Uterus (tissue), 2 donors: ENCODE data around the gene EIF4ENIF1.

Experiments
- POLR2A ChIP-seq, 2 donors: fragments of 450-650 bp; IDR thresholded peaks; one replicate each; pipeline ENCODE4 v1.6.1; 2016; ENCODE audit warnings: antibody characterized with exemption in 2 of 2, mild to moderate bottlenecking in 1 of 2, moderate library complexity in 1 of 2
- TF ChIP-seq, protein P1 (sequence below), 4 experiments: fragments of 200-600 bp in 2 of 4; fragments of 450-650 bp in 2 of 4; sonication (generic) in 2 of 4; IDR thresholded peaks; one replicate each; pipeline ENCODE4 v1.5.1; 2016 to 2019; ENCODE audit warnings: antibody characterized with exemption in 4 of 4, mild to moderate bottlenecking in 2 of 4, moderate library complexity in 1 of 4

DNA sequence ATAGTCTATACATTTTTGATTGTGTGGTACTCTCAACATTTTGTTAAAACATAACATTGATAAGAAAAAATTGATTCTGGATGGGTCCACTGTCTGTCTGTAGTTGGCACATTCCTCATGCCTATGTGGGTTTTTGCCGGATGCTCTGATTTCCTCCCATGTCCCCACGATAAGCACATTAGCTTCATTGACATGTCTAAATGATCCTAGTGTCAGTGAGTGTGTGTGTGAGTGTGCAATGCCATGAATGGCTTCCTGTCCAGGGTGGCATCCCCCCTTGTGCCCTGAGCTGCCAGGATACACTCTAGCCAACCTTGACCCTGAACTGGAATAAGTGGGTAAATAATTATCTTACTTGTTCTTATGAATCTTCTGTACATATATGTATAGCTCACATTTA is 12.1 kb upstream of the EIF4ENIF1 start:
- TF ChIP-seq, protein P1, sequence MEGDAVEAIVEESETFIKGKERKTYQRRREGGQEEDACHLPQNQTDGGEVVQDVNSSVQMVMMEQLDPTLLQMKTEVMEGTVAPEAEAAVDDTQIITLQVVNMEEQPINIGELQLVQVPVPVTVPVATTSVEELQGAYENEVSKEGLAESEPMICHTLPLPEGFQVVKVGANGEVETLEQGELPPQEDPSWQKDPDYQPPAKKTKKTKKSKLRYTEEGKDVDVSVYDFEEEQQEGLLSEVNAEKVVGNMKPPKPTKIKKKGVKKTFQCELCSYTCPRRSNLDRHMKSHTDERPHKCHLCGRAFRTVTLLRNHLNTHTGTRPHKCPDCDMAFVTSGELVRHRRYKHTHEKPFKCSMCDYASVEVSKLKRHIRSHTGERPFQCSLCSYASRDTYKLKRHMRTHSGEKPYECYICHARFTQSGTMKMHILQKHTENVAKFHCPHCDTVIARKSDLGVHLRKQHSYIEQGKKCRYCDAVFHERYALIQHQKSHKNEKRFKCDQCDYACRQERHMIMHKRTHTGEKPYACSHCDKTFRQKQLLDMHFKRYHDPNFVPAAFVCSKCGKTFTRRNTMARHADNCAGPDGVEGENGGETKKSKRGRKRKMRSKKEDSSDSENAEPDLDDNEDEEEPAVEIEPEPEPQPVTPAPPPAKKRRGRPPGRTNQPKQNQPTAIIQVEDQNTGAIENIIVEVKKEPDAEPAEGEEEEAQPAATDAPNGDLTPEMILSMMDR (IDR thresholded peaks at IDR 0.05): no peak
- no peak for TF ChIP-seq POLR2A (IDR thresholded peaks at IDR 0.05)
